OCI-LY1 (cell line): ENCODE measurements around the gene THSD8.

Experiments
- H2AFZ ChIP-seq: fragments of 200-600 bp; sonication (generic), shearing (Covaris generic); 2 replicates; pipeline ENCODE4 v1.6.0; 2014; ENCODE audit warnings: antibody characterized with exemption, mild to moderate bottlenecking, low read length
- H3F3A ChIP-seq: fragments of 200-600 bp; sonication (generic), shearing (Covaris generic); 2 replicates; pipeline ENCODE4 v1.6.0; 2014; ENCODE audit warnings: mild to moderate bottlenecking, antibody characterized with exemption, low read length, moderate library complexity; ENCODE audit not compliant: insufficient read depth
- H3K27ac ChIP-seq: fragments of 200-600 bp; sonication (generic); 2 replicates; pipeline ENCODE4 v1.5.1; 2014; ENCODE audit warnings: low read length, mixed run types, mild to moderate bottlenecking, low read depth; ENCODE audit not compliant: poor library complexity, severe bottlenecking
- H3K27me3 ChIP-seq: fragments of 200-600 bp; sonication (generic); 2 replicates; pipeline ENCODE4 v1.6.0; 2014; ENCODE audit warnings: antibody characterized with exemption, mild to moderate bottlenecking, low read length, moderate library complexity; ENCODE audit not compliant: insufficient read depth
- H3K36me3 ChIP-seq: fragments of 200-600 bp; sonication (generic); 2 replicates; pipeline ENCODE4 v1.6.1; 2014; ENCODE audit warnings: mild to moderate bottlenecking, antibody characterized with exemption, low read length, moderate library complexity, mixed read lengths; ENCODE audit not compliant: insufficient read depth
- H3K4me1 ChIP-seq: fragments of 200-600 bp; sonication (generic); 2 replicates; pipeline ENCODE4 v1.5.1; 2014; ENCODE audit warnings: mild to moderate bottlenecking, low read length, moderate library complexity; ENCODE audit not compliant: insufficient read depth, severe bottlenecking
- H3K4me2 ChIP-seq: fragments of 200-600 bp; sonication (generic), shearing (Covaris generic); 2 replicates; pipeline ENCODE4 v1.6.1; 2014; ENCODE audit warnings: low read length
- H3K4me3 ChIP-seq: fragments of 200-600 bp; sonication (generic); 2 replicates; pipeline ENCODE4 v1.5.1; 2014; ENCODE audit warnings: low read length, low read depth, mild to moderate bottlenecking, mixed read lengths; ENCODE audit not compliant: poor library complexity, severe bottlenecking
- H3K79me2 ChIP-seq: fragments of 200-600 bp; shearing (Covaris generic); 2 replicates; pipeline ENCODE4 v1.6.1; 2016; ENCODE audit warnings: mixed run types, low read length, mixed read lengths; ENCODE audit not compliant: insufficient read depth
- H3K9ac ChIP-seq: fragments of 200-600 bp; sonication (generic), shearing (Covaris generic); 2 replicates; pipeline ENCODE4 v1.6.1; 2014; ENCODE audit warnings: mild to moderate bottlenecking, low read length, mixed read lengths
- H3K9me2 ChIP-seq: fragments of 200-600 bp; sonication (generic), shearing (Covaris generic); 2 replicates; pipeline ENCODE4 v1.6.1; 2014; ENCODE audit warnings: low read depth, mild to moderate bottlenecking, low read length, mixed read lengths
- H3K9me3 ChIP-seq: fragments of 200-600 bp; shearing (Covaris generic); 2 replicates; pipeline ENCODE4 v1.6.1; 2014; ENCODE audit warnings: low read length, mixed read lengths
- H4K20me1 ChIP-seq: fragments of 200-600 bp; sonication (generic), shearing (Covaris generic); 2 replicates; pipeline ENCODE4 v1.6.0; 2016; ENCODE audit warnings: mild to moderate bottlenecking, low read length; ENCODE audit not compliant: insufficient read depth
- CTCF ChIP-seq: fragments of 200-600 bp; sonication (generic), shearing (Covaris generic); IDR thresholded peaks from 2 replicates; pipeline ENCODE4 v1.5.1; 2017; ENCODE audit warnings: mild to moderate bottlenecking, antibody characterized with exemption, low read length, moderate library complexity, mixed read lengths
- EZH2 ChIP-seq: fragments of 200-600 bp; sonication (generic), shearing (Covaris generic); IDR thresholded peaks from 2 replicates; pipeline ENCODE4 v1.8.0; 2017; ENCODE audit warnings: borderline replicate concordance, mixed run types, mild to moderate bottlenecking, antibody characterized with exemption, low read length, moderate library complexity, mixed read lengths

THSD8 gene

GRCh38 chr19:12802267-12803106 is 618 bp downstream of the THSD8 start:
- no peaks in the 10 kb centered on the region for H3K9me2 ChIP-seq
- H3K4me1 ChIP-seq, result peaks cover 34% of the 10 kb centered on the region
- peak overlapping the region; percentile 98; the same call in 1 of the 2 replicates for H3K9ac ChIP-seq
- no peaks in the 10 kb centered on the region for H3K27me3 ChIP-seq
- peak overlapping the region; percentile 74 for H3K4me2 ChIP-seq
- peak overlapping the region; percentile 97 for H3K4me3 ChIP-seq
- H3K79me2 ChIP-seq, result no peaks in the 10 kb centered on the region
- H4K20me1 ChIP-seq, result no peaks in the 10 kb centered on the region
- no peak overlapping the region for H2AFZ ChIP-seq
- peaks cover 16% of the 10 kb centered on the region; the same call in 1 of the 2 replicates for H3K36me3 ChIP-seq
- H3K9me3 ChIP-seq, result no peaks in the 10 kb centered on the region
- H3F3A ChIP-seq, result no peaks in the 10 kb centered on the region
- no peak for TF ChIP-seq CTCF
- TF ChIP-seq EZH2, result no peak
- no peak overlapping the region for H3K27ac ChIP-seq

- Histone ChIP-seq H3K27ac (no peak overlapping the region), H3K4me1 (peaks cover 34% of the 10 kb centered on the region), H3F3A (no peaks in the 10 kb centered on the region), H3K9me2 (no peaks in the 10 kb centered on the region), H3K4me2 (no peak overlapping the region), H4K20me1 (no peaks in the 10 kb centered on the region), H3K27me3 (no peaks in the 10 kb centered on the region), H3K9me3 (no peaks in the 10 kb centered on the region), H3K36me3 (peaks cover 20% of the 10 kb centered on the region; the same call in 1 of the 2 replicates), H3K4me3 (no peak overlapping the region), H2AFZ (no peak overlapping the region), H3K9ac (no peak overlapping the region), H3K79me2 (no peaks in the 10 kb centered on the region)
- no peak for TF ChIP-seq EZH2
- no peak for TF ChIP-seq CTCF
Measured at GRCh38 chr19:12804051-12804450, 2.2 kb downstream of the THSD8 start.

GRCh38 chr19:12806242-12807081 is 4.6 kb downstream of the THSD8 start, which contains the start of gene RNASEH2A:
Gene RNASEH2A (plus strand): TSS chr19:12806584. CDS start chr19:12806674, 90 bp downstream.
- H3K9me2 ChIP-seq, result no peaks in the 10 kb centered on the region
- H2AFZ ChIP-seq, result peak within 1 kb of the TSS; percentile 36; the same call in 1 of the 2 replicates
- H3K9ac ChIP-seq, result peak within 1 kb of the TSS; percentile 79
- no peaks in the 10 kb centered on the region for H4K20me1 ChIP-seq
- no peak for TF ChIP-seq CTCF
- TF ChIP-seq EZH2, result no peak
- H3K79me2 ChIP-seq, result no peaks in the 10 kb centered on the region
- peak within 1 kb of the TSS; percentile 74 for H3K4me2 ChIP-seq
- H3F3A ChIP-seq, result no peaks in the 10 kb centered on the region
- H3K4me1 ChIP-seq, result peaks cover 21% of the 10 kb centered on the region
- no peaks in the 10 kb centered on the region for H3K27me3 ChIP-seq
- peak within 1 kb of the TSS; percentile 69 for H3K4me3 ChIP-seq
- peaks cover 22% of the 10 kb centered on the region for H3K36me3 ChIP-seq
- H3K9me3 ChIP-seq, result no peaks in the 10 kb centered on the region
- H3K27ac ChIP-seq, result peak within 1 kb of the TSS; percentile 37
